ENCODE data around the gene HTD2.

DNA sequence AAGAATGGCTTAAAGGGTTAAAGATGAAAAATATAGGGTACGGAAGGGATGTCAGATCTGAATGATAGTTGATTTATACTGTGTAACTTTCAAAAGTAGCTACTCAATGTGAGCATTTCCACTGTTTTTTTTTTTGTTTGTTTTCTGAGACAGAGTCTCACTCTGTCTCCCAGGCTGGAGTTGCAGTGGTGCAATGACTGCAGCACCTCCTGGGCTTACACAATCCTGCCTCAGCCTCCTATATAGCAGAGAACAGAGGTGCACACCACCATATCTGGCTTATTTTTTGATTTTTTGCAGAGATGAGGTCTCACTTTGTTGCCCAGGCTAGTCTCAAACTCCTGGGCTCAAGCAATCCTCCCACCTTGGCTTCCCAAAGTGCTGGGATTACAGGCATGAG lies 16.5 kb downstream of the HTD2 start:
- TF ChIP-seq EP300 (IDR thresholded peaks at IDR 0.05) (no peak), POLR2A (IDR thresholded peaks at IDR 0.05) (no peak)
- TF ChIP-seq, protein P1, sequence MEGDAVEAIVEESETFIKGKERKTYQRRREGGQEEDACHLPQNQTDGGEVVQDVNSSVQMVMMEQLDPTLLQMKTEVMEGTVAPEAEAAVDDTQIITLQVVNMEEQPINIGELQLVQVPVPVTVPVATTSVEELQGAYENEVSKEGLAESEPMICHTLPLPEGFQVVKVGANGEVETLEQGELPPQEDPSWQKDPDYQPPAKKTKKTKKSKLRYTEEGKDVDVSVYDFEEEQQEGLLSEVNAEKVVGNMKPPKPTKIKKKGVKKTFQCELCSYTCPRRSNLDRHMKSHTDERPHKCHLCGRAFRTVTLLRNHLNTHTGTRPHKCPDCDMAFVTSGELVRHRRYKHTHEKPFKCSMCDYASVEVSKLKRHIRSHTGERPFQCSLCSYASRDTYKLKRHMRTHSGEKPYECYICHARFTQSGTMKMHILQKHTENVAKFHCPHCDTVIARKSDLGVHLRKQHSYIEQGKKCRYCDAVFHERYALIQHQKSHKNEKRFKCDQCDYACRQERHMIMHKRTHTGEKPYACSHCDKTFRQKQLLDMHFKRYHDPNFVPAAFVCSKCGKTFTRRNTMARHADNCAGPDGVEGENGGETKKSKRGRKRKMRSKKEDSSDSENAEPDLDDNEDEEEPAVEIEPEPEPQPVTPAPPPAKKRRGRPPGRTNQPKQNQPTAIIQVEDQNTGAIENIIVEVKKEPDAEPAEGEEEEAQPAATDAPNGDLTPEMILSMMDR (IDR thresholded peaks at IDR 0.05), result no peak
